Choroid plexus epithelial cell (primary cell): ENCODE data around the gene PADI6.

Experiments
- DNase-seq: peaks from one replicate; pipeline ENCODE4 v3.0.0-alpha.2; 2010; ENCODE audit warnings: low read depth
- H3K4me3 ChIP-seq: 2 replicates; pipeline ENCODE4 v1.5.1; 2011; ENCODE audit warnings: low read depth, mild to moderate bottlenecking, control low read depth, low read length, moderate library complexity
- CTCF ChIP-seq: conservative IDR thresholded peaks from 2 replicates; pipeline ENCODE4 v1.5.1; 2011; ENCODE audit warnings: low read depth, mild to moderate bottlenecking, control low read depth, inconsistent platforms, low read length, moderate library complexity

Gene PADI6

DNA sequence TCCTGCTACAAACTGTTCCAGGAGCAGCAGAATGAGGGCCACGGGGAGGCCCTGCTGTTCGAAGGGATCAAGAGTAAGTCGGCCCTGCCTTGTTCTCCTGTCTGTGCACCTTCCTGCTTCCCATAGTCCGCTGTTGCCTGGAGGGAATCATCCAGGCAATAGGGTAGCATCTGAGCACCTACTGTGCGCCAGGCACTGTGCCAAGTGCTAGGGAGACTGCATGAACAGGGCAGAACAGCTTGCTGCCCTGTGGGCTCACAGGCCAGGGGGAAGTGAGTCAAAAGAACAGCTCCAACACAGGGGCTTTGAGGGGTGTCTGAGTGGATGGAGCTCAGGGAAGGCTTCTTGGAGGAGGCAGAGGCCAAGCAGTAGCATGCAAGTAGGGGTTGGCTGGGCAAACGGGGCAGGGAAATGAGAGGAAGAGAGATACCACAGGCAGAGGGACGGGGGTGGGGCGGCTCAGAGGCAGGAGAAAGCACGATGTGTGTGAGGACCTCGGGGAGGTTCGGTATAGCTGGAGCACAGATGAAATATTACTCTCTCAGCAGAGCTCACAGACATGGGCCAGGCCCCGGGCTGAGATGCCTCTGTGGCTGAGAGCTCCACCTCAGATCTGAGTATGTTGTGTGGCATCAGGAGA is 15.5 kb upstream of the PADI6 start:
- H3K4me3 ChIP-seq: no peak overlapping the region
- no peak for DNase-seq
- TF ChIP-seq CTCF: no peak

- no peak overlapping the region for H3K4me3 ChIP-seq
- TF ChIP-seq CTCF: no peak
- DNase-seq: no peak
Measured at GRCh38 chr1:17358557-17358956, 13.4 kb upstream of the PADI6 start.

DNA sequence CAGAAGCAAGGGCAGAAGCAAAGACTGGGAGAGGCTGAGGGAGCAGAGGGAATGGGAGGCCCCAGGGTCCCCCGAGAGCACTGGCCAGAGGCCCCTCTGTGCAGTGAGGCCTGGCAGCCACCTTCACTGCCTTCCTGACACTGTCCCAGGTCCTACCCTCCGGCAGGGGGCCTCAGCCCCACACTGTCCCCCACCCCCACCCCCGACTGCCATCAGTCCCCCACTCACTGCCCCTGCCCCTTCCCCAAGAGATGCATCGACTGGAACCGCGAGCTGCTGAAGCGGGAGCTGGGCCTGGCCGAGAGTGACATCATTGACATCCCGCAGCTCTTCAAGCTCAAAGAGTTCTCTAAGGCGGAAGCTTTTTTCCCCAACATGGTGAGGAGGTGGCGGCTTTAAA is 13.0 kb upstream of the PADI6 start:
- no peak for TF ChIP-seq CTCF
- DNase-seq: no peak
- H3K4me3 ChIP-seq: no peak overlapping the region

GRCh38 chr1:17359808-17360207 is 12.2 kb upstream of the PADI6 start:
- DNase-seq: no peak
- TF ChIP-seq CTCF: no peak

DNA sequence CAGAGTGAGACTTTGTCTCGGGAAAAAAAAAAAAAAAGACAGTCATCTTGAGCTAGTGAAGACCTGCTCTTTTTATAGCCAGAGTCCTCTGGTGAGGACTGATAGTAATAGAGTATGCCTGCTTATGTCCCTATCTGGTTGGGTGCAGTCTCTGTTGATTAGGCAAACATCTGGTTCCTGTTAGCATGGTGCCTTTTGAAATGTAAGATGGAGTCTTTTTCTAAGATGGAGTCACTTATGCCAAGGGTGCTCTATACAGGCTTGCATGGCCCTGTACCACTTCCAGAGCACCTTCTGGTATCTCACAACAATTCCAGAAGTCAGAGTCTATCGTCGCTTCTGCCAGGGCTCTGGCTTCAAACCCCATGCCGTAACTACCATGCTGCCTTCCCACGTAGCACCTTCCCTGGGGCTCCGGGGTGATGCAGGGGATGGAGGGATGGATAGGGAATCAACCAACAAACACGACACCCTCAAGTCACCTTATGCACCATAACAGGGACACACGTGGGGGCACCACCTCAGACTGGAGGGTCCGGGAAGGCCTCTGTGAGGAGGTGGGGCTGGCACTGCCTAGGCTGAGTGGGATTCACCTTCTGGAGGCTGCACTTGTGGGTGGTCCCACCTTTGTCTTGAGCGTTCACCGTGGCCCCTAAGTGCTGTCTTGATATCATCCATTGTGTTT is 11.6 kb upstream of the PADI6 start:
- TF ChIP-seq CTCF: no peak

More at GRCh38 chr1:17359808-17360207, 12.2 kb upstream of the PADI6 start:
- H3K4me3 ChIP-seq: no peak overlapping the region

DNA sequence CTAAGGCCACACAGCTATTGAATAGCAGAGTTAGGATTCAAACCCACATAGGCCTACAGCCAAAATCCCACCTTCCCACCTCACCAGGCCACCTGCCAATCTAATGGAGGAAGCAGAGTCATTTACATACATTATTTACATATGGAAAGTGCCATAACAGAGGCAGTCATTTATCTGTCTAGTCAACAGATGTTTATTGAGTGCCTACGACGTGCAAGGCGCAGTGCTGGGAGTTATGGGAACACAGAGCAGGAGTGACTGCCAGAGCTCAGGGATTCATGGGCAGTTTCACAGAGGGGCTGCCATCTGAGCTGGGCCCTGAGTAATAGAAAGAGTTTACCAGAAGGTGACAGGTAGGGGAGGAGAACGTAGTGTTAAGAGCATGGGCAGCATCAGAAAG is 10.3 kb upstream of the PADI6 start:
- H3K4me3 ChIP-seq: no peak overlapping the region
- DNase-seq: no peak
- no peak for TF ChIP-seq CTCF

More for the DNA sequence above, 11.6 kb upstream of the PADI6 start:
- DNase-seq: no peak
- no peak overlapping the region for H3K4me3 ChIP-seq

GRCh38 chr1:17363351-17363750 is 8.6 kb upstream of the PADI6 start:
- DNase-seq: no peak
- TF ChIP-seq CTCF: no peak
- H3K4me3 ChIP-seq: no peak overlapping the region
